ENCODE results near the gene SLC12A5.

DNA sequence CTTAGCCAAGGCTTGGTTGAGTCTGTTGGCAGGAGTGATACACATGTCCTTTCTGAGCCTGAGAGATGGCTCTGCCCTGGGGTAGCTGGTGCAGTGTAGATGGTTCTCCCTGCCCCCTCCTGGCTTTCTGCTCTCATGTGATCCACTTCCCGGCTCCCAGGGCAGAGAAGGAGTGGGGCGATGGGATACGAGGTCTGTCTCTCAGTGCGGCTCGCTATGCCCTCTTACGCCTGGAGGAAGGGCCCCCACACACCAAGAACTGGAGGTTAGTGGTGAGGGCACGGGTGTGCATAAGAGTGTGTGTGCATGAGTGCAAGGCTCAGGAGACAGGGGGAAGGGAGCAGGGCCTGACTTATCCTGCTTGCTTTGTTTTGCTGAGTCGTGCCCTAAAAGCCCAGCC, 18.8 kb downstream of the SLC12A5 start:
- TF ChIP-seq, protein P1, sequence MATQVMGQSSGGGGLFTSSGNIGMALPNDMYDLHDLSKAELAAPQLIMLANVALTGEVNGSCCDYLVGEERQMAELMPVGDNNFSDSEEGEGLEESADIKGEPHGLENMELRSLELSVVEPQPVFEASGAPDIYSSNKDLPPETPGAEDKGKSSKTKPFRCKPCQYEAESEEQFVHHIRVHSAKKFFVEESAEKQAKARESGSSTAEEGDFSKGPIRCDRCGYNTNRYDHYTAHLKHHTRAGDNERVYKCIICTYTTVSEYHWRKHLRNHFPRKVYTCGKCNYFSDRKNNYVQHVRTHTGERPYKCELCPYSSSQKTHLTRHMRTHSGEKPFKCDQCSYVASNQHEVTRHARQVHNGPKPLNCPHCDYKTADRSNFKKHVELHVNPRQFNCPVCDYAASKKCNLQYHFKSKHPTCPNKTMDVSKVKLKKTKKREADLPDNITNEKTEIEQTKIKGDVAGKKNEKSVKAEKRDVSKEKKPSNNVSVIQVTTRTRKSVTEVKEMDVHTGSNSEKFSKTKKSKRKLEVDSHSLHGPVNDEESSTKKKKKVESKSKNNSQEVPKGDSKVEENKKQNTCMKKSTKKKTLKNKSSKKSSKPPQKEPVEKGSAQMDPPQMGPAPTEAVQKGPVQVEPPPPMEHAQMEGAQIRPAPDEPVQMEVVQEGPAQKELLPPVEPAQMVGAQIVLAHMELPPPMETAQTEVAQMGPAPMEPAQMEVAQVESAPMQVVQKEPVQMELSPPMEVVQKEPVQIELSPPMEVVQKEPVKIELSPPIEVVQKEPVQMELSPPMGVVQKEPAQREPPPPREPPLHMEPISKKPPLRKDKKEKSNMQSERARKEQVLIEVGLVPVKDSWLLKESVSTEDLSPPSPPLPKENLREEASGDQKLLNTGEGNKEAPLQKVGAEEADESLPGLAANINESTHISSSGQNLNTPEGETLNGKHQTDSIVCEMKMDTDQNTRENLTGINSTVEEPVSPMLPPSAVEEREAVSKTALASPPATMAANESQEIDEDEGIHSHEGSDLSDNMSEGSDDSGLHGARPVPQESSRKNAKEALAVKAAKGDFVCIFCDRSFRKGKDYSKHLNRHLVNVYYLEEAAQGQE (IDR thresholded peaks at IDR 0.05; ENCODE audit: insufficient read depth in 1 of 2, low read depth in 2 of 2, low read length in 2 of 2), result no peak
- TF ChIP-seq POLR2AphosphoS5 (IDR thresholded peaks at IDR 0.05; ENCODE audit: low read depth, low read length), result no peak
